OCI-LY3 (cell line): ENCODE measurements around the gene KCNMA1.

Experiments used
- H2AFZ ChIP-seq: fragments of 200-600, 300-600 bp; shearing (Covaris generic); 2 replicates; pipeline ENCODE4 v1.6.0; 2014; ENCODE audit warnings: antibody characterized with exemption, low read depth, low read length
- H3K27ac ChIP-seq: fragments of 200-600, 300-600 bp; sonication (generic); 2 replicates; pipeline ENCODE4 v1.5.1; 2014; ENCODE audit warnings: mild to moderate bottlenecking, low read length, moderate library complexity, mixed read lengths
- H3K27me3 ChIP-seq: fragments of 200-600, 300-600 bp; sonication (generic); 2 replicates; pipeline ENCODE4 v1.6.1; 2014; ENCODE audit warnings: low read depth, low read length, mixed read lengths
- H3K36me3 ChIP-seq: fragments of 200-600, 300-600 bp; sonication (generic); replicated peaks from 2 replicates; pipeline ENCODE3; 2014; ENCODE audit warnings: low read depth, low read length, mixed read lengths
- H3K4me1 ChIP-seq: fragments of 300-600, 200-600 bp; sonication (generic); 2 replicates; pipeline ENCODE4 v1.6.1; 2014; ENCODE audit warnings: low read length, mixed read lengths
- H3K4me2 ChIP-seq: fragments of 200-600, 300-600 bp; sonication (generic); 2 replicates; pipeline ENCODE4 v1.6.1; 2014; ENCODE audit warnings: low read length, mixed read lengths
- H3K4me3 ChIP-seq: fragments of 300-600, 200-600 bp; sonication (generic); 2 replicates; pipeline ENCODE4 v1.5.1; 2014; ENCODE audit warnings: antibody characterized with exemption, mild to moderate bottlenecking, low read length, moderate library complexity
- H3K79me2 ChIP-seq: fragments of 300-600, 200-600 bp; shearing (Covaris generic); 2 replicates; pipeline ENCODE4 v1.6.1; 2014; ENCODE audit warnings: mild to moderate bottlenecking, low read length, mixed read lengths
- H3K9ac ChIP-seq: fragments of 300-600, 200-600 bp; shearing (Covaris generic); 2 replicates; pipeline ENCODE4 v1.6.0; 2014; ENCODE audit warnings: mild to moderate bottlenecking, low read length, moderate library complexity
- H3K9me3 ChIP-seq: fragments of 200-600, 300-600 bp; shearing (Covaris generic); 2 replicates; pipeline ENCODE4 v1.6.1; 2014; ENCODE audit warnings: low read length, mixed read lengths; ENCODE audit not compliant: insufficient read depth
- H4K20me1 ChIP-seq: fragments of 200-600, 300-600 bp; sonication (generic); 2 replicates; pipeline ENCODE4 v1.6.1; 2016; ENCODE audit warnings: low read length, mixed read lengths; ENCODE audit not compliant: insufficient read depth
- EZH2phosphoT487 ChIP-seq: fragments of 200-600 bp; shearing (Covaris generic); IDR thresholded peaks from 2 replicates; pipeline ENCODE4 v1.6.1; 2018; ENCODE audit warnings: antibody characterized with exemption, mixed run types, low read depth
- TF ChIP-seq, protein P1 (sequence below): fragments of 200-600, 300-600 bp; sonication (generic); IDR thresholded peaks from 2 replicates; pipeline ENCODE4 v1.5.1; 2014; ENCODE audit warnings: antibody characterized with exemption, low read length, low read depth

KCNMA1 gene

DNA sequence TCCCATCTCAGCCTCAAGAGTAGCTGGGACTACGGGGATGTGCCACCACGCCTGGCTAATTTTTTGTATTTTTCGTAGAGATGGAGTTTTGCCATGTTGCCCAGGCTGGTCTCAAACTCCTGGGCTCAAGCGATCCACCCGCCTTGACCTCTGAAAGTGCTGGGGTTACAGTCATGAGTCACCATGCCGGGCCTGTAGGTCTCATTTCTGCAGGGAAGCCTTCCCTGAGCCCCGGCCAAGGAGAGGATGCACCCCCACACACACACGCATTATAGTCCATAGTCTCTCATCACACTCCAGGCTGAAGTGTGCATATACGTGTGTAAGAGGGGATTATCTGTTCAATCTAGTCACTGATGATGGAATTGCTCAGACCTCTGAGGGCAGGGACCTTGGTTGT lies 29.3 kb downstream of the KCNMA1 start:
- no peak overlapping the region for H3K4me2 ChIP-seq

DNA sequence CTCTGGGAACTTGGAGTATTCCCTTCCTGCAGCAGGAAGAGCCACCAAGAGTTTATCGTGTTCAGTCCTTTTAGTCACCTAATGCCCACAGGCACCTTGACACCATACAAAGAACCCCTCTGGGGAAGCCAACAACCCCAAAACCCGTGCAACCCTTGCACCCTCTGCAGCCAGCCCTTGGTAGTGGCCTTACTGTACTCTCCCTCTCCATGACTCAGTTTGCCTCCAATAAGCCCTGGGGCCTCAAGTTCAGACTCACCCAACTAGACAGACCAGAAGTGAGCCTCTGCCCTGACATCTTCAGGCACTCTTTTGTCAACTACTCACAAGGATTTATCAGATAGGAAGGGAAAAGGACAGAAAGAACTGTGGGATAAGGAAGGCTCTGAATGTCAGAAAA lies 30.9 kb downstream of the KCNMA1 start:
- Histone ChIP-seq H3K4me2 (no peak overlapping the region), H4K20me1 (peaks cover 98% of the 10 kb centered on the region), H3K4me3 (no peak overlapping the region), H3K27ac (no peak overlapping the region), H3K36me3 (no peaks in the 10 kb centered on the region), H3K9ac (no peak overlapping the region), H2AFZ (no peak overlapping the region), H3K27me3 (no peaks in the 10 kb centered on the region), H3K4me1 (peaks cover 17% of the 10 kb centered on the region), H3K79me2 (peaks cover 96% of the 10 kb centered on the region), H3K9me3 (no peaks in the 10 kb centered on the region)
- no peak for TF ChIP-seq EZH2phosphoT487
- TF ChIP-seq, protein P1, sequence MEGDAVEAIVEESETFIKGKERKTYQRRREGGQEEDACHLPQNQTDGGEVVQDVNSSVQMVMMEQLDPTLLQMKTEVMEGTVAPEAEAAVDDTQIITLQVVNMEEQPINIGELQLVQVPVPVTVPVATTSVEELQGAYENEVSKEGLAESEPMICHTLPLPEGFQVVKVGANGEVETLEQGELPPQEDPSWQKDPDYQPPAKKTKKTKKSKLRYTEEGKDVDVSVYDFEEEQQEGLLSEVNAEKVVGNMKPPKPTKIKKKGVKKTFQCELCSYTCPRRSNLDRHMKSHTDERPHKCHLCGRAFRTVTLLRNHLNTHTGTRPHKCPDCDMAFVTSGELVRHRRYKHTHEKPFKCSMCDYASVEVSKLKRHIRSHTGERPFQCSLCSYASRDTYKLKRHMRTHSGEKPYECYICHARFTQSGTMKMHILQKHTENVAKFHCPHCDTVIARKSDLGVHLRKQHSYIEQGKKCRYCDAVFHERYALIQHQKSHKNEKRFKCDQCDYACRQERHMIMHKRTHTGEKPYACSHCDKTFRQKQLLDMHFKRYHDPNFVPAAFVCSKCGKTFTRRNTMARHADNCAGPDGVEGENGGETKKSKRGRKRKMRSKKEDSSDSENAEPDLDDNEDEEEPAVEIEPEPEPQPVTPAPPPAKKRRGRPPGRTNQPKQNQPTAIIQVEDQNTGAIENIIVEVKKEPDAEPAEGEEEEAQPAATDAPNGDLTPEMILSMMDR = no peak

More for the DNA sequence above, 29.3 kb downstream of the KCNMA1 start:
- Histone ChIP-seq H3K9me3 (no peaks in the 10 kb centered on the region), H3K9ac (no peak overlapping the region), H3K4me3 (no peak overlapping the region), H4K20me1 (peaks cover 98% of the 10 kb centered on the region), H3K27me3 (no peaks in the 10 kb centered on the region), H3K4me1 (peaks cover 17% of the 10 kb centered on the region), H3K79me2 (peaks cover 96% of the 10 kb centered on the region), H3K27ac (no peak overlapping the region), H3K36me3 (no peaks in the 10 kb centered on the region), H2AFZ (no peak overlapping the region)
- TF ChIP-seq EZH2phosphoT487 = no peak
- TF ChIP-seq, protein P1 = no peak

DNA sequence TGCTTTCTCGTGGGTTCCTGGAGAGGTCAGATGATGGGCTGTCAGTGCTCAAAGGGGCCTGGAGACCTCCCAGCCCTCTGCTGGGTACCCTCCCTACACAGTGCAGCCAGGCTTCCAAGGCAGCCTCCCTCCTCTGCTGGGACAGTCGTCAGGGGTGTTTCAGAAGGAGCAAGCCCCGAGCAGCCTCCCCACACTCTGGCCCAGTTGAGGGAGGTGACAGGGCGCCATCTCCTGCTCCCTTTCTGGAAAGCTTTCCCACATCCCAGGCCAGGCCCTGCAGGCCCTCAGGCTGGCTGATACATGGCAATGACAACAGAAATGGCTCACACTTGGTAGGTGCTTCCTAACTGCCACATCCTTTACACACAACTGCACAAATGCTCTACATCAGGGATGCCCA lies 32.1 kb downstream of the KCNMA1 start:
- no peak for TF ChIP-seq EZH2phosphoT487
- TF ChIP-seq, protein P1 = no peak
- no peaks in the 10 kb centered on the region for H3K9me3 ChIP-seq
- no peak overlapping the region for H3K27ac ChIP-seq
- H3K4me2 ChIP-seq = no peak overlapping the region
- H2AFZ ChIP-seq = no peak overlapping the region
- peaks cover 95% of the 10 kb centered on the region for H3K79me2 ChIP-seq
- H4K20me1 ChIP-seq = peaks cover 97% of the 10 kb centered on the region
- no peaks in the 10 kb centered on the region for H3K36me3 ChIP-seq
- no peaks in the 10 kb centered on the region for H3K27me3 ChIP-seq
- peaks cover 17% of the 10 kb centered on the region for H3K4me1 ChIP-seq
- no peak overlapping the region for H3K4me3 ChIP-seq
- H3K9ac ChIP-seq = no peak overlapping the region

DNA sequence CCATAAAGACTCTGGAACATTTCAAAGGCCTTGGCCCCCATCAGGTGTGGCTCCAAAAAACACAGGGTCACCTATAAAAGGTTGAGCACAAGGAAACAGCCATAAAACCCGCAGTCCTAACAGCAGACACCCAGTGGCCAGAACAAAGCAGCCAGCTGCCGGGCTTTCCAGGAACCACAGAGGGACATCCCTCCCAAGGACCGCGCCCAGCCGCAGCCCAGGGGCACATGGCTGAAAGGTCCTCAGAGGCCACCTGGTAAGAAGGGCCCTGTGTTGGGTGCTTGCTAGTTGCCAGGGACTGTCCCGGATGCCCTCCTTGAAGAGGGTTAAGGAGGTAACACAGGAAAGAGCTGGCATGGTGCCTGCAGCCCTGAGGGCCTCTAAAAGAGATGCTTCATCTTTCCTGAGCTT lies 32.7 kb downstream of the KCNMA1 start:
- Histone ChIP-seq H3K4me1 (peaks cover 16% of the 10 kb centered on the region), H3K9ac (no peak overlapping the region), H3K4me3 (no peak overlapping the region), H3K4me2 (no peak overlapping the region), H3K9me3 (no peaks in the 10 kb centered on the region), H3K79me2 (peaks cover 94% of the 10 kb centered on the region), H2AFZ (no peak overlapping the region), H4K20me1 (peaks cover 97% of the 10 kb centered on the region), H3K36me3 (no peaks in the 10 kb centered on the region), H3K27me3 (no peaks in the 10 kb centered on the region), H3K27ac (no peak overlapping the region)
- TF ChIP-seq, protein P1 = no peak
- no peak for TF ChIP-seq EZH2phosphoT487
